ENCODE measurements around the gene LBP. TPM values are rescaled to one million over a fixed set of nuclear protein-coding genes. Genes with fewer than 3 reads are reported as not detected.

Gene LBP
- total RNA-seq, 1 experiment from 2014 or later = 0.15 TPM

DNA sequence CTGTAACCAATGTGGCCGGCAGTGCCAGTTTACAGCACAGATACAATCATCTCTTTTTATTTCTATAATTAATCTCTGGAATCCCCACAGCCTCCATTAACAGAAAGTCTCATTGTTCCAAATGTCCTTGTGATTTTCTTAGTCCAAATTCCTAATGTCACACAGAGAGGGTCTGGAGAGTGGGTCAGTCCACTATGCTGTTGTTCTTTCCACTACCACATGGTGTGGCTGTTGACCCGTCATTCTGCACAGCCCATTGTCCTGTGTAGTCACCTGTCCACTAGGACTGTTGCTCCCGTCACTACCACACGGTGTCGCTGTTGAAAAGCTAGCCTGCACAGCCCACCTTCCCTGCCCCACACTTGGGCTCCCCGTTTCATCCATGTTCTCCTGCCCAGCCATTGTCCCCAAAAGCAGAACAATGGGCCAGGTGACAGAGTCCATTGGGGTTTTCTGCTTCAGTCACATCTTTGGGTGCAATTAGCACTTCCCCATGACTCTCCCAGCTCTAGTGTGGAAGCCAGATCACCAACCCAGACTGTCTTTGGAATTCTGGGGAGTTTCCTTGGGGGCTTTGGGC, 8.6 kb upstream of the LBP start:
- BruUV-seq (replicated peaks) = no TSS peak
- no peaks in the 10 kb centered on the region for H3K79me2 ChIP-seq (ENCODE audit: insufficient read depth, low read length)
- peak; percentile 74 for DNase-seq (ENCODE audit: low read depth, low spot score)
- CTCF ChIA-PET = interaction anchor here (1.7 to 3.2 kb wide), 2 partner anchors 17 to 71 kb away, joined by 4 to 15 read pairs; no protein-coding TSS in a partner anchor
- no peak overlapping the region for H3K9ac ChIP-seq (ENCODE audit: low read length)
- RAD21 ChIA-PET (ENCODE audit: low non-redundant PET in 1 of 2, low total read pairs in 2 of 2, uncharacterized antibody in 2 of 2, unreplicated experiment in 2 of 2) = interaction anchor here in 1 of 2 experiments (0.6 kb wide), 1 partner anchor 71 kb away, joined by 3 read pairs; no protein-coding TSS in a partner anchor
- POLR2A ChIA-PET = no interaction called here
- H3K4me2 ChIP-seq (ENCODE audit: low read length) = no peak overlapping the region
- H3K27ac ChIP-seq (ENCODE audit: low read depth, low read length) = no peak overlapping the region
- no peak overlapping the region for H3K4me3 ChIP-seq (replicated peaks in 1 of 2; ENCODE audit: low read depth in 1 of 2, low read length in 2 of 2)
- H3K4me1 ChIP-seq (ENCODE audit: control insufficient read depth in 1 of 2, insufficient read depth in 2 of 2, low read length in 2 of 2) = no peaks in the 10 kb centered on the region
- H3K27me3 ChIP-seq (ENCODE audit: insufficient read depth, low read length) = no peaks in the 10 kb centered on the region; the same call in 1 of the 2 replicates
- H2AFZ ChIP-seq (ENCODE audit: low read depth, low read length, poor library complexity, severe bottlenecking) = no peak overlapping the region
- intact Hi-C loops (cut with micrococcal nuclease) = loop anchor here (1.0 kb wide), 1 partner anchor 71 kb away; no protein-coding TSS in a partner anchor
- peaks cover 10 to 17% of the 10 kb centered on the region in 2 experiments; a peak in 2 of 4 replicates for H3K9me3 ChIP-seq (ENCODE audit: control insufficient read depth in 1 of 2, insufficient read depth in 1 of 2, low read depth in 1 of 2, low read length in 2 of 2)
- no peaks in the 10 kb centered on the region for H3K36me3 ChIP-seq (ENCODE audit: control insufficient read depth in 1 of 2, insufficient read depth in 2 of 2, low read length in 2 of 2)
- H3K9me2 ChIP-seq (ENCODE audit: insufficient read depth) = no peaks in the 10 kb centered on the region
- TF ChIP-seq, protein P1, sequence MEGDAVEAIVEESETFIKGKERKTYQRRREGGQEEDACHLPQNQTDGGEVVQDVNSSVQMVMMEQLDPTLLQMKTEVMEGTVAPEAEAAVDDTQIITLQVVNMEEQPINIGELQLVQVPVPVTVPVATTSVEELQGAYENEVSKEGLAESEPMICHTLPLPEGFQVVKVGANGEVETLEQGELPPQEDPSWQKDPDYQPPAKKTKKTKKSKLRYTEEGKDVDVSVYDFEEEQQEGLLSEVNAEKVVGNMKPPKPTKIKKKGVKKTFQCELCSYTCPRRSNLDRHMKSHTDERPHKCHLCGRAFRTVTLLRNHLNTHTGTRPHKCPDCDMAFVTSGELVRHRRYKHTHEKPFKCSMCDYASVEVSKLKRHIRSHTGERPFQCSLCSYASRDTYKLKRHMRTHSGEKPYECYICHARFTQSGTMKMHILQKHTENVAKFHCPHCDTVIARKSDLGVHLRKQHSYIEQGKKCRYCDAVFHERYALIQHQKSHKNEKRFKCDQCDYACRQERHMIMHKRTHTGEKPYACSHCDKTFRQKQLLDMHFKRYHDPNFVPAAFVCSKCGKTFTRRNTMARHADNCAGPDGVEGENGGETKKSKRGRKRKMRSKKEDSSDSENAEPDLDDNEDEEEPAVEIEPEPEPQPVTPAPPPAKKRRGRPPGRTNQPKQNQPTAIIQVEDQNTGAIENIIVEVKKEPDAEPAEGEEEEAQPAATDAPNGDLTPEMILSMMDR (IDR thresholded peaks at IDR 0.05 in 2 of 3, conservative IDR thresholded peaks at IDR 0.05 in 1 of 3; ENCODE audit: borderline replicate concordance in 1 of 3, insufficient read depth in 1 of 3, low read depth in 2 of 3, low read length in 2 of 3) = peak; percentile 95 to 96 (median 96)
- TF ChIP-seq CBX3 (IDR thresholded peaks at IDR 0.05; ENCODE audit: low read depth) (peak; percentile 93), RAD21 (IDR thresholded peaks at IDR 0.05; ENCODE audit: low read depth) (peak; percentile 79), ZNF274 (IDR thresholded peaks at IDR 0.05; ENCODE audit: low read depth, low read length) (no peak)
- peak; percentile 99 for ATAC-seq
- no peaks in the 10 kb centered on the region for H4K20me1 ChIP-seq (ENCODE audit: insufficient read depth)

DNA sequence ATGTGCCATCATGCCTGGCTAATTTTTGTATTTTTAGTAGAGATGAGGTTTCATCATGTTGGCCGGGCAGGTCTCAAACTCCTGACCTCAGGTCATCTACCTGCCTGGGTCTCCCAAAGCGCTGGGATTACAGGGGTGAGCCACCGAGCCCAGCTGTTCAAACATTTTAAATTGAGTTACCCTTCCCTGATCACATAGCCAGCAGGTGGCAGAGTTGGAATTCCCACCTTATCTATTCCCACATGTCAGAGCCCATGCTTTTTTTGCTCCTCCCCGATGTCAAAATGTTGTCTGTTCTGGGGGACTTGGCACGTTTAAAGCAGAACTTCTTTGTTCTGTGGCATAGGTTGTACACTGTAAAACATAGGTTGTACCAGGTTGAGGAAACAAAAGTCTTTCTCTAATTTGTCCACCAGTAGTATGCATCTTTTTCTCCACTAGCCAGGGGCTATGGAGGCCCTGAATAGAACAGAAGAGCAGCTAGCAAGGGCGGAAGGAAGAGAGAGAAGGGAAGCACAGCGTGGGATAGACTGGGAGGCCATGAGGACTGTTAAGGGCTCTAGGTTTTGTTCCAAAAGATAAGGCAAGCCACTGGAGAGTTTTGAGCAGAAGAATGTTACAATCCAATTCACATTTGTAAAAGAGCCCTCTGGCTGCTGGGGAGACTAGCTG, 7.3 kb upstream of the LBP start:
- ATAC-seq = no peak
- H2AFZ ChIP-seq (ENCODE audit: low read depth, low read length, poor library complexity, severe bottlenecking) = no peak overlapping the region
- TF ChIP-seq POLR2A (IDR thresholded peaks at IDR 0.05; ENCODE audit: borderline replicate concordance, extremely low read depth, insufficient read depth, insufficient read length) (no peak), YY1 (IDR thresholded peaks at IDR 0.05; ENCODE audit: extremely low read depth, insufficient replicate concordance, low read depth, low read length) (no peak), EZH2phosphoT487 (IDR thresholded peaks at IDR 0.05; ENCODE audit: borderline replicate concordance) (no peak), FOSL1 (IDR thresholded peaks at IDR 0.05; ENCODE audit: low read depth) (no peak), SP1 (IDR thresholded peaks at IDR 0.05; ENCODE audit: low read depth) (no peak), RAD21 (IDR thresholded peaks at IDR 0.05; ENCODE audit: low read depth) (peak; percentile 12; the same call in 1 of the 2 replicates), ELF1 (IDR thresholded peaks at IDR 0.05; ENCODE audit: borderline replicate concordance, low read depth) (no peak)
- TF ChIP-seq, protein P2, sequence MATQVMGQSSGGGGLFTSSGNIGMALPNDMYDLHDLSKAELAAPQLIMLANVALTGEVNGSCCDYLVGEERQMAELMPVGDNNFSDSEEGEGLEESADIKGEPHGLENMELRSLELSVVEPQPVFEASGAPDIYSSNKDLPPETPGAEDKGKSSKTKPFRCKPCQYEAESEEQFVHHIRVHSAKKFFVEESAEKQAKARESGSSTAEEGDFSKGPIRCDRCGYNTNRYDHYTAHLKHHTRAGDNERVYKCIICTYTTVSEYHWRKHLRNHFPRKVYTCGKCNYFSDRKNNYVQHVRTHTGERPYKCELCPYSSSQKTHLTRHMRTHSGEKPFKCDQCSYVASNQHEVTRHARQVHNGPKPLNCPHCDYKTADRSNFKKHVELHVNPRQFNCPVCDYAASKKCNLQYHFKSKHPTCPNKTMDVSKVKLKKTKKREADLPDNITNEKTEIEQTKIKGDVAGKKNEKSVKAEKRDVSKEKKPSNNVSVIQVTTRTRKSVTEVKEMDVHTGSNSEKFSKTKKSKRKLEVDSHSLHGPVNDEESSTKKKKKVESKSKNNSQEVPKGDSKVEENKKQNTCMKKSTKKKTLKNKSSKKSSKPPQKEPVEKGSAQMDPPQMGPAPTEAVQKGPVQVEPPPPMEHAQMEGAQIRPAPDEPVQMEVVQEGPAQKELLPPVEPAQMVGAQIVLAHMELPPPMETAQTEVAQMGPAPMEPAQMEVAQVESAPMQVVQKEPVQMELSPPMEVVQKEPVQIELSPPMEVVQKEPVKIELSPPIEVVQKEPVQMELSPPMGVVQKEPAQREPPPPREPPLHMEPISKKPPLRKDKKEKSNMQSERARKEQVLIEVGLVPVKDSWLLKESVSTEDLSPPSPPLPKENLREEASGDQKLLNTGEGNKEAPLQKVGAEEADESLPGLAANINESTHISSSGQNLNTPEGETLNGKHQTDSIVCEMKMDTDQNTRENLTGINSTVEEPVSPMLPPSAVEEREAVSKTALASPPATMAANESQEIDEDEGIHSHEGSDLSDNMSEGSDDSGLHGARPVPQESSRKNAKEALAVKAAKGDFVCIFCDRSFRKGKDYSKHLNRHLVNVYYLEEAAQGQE (IDR thresholded peaks at IDR 0.05; ENCODE audit: low read depth) = no peak

More for the DNA sequence above, 7.3 kb upstream of the LBP start:
- Histone ChIP-seq H3K9me3 (ENCODE audit: control insufficient read depth in 1 of 2, insufficient read depth in 1 of 2, low read depth in 1 of 2, low read length in 2 of 2) (peaks cover 10 to 17% of the 10 kb centered on the region in 2 experiments; a peak in 2 of 4 replicates), H3K4me3 (replicated peaks in 1 of 2; ENCODE audit: low read depth in 1 of 2, low read length in 2 of 2) (no peak overlapping the region), H3K27ac (ENCODE audit: low read depth, low read length) (no peak overlapping the region), H3K36me3 (ENCODE audit: control insufficient read depth in 1 of 2, insufficient read depth in 2 of 2, low read length in 2 of 2) (no peaks in the 10 kb centered on the region), H3K27me3 (ENCODE audit: insufficient read depth, low read length) (no peaks in the 10 kb centered on the region), H4K20me1 (ENCODE audit: insufficient read depth) (no peaks in the 10 kb centered on the region), H3K9ac (ENCODE audit: low read length) (no peak overlapping the region), H3K4me2 (ENCODE audit: low read length) (no peak overlapping the region), H3K79me2 (ENCODE audit: insufficient read depth, low read length) (no peaks in the 10 kb centered on the region), H3K9me2 (ENCODE audit: insufficient read depth) (no peaks in the 10 kb centered on the region), H3K4me1 (ENCODE audit: control insufficient read depth in 1 of 2, insufficient read depth in 2 of 2, low read length in 2 of 2) (no peaks in the 10 kb centered on the region)
- ChIA-PET RAD21 (ENCODE audit: low non-redundant PET in 1 of 2, low total read pairs in 2 of 2, uncharacterized antibody in 2 of 2, unreplicated experiment in 2 of 2) (interaction anchor here (0.7 to 1.1 kb wide), 2 partner anchors 60 to 70 kb away, joined by 3 read pairs; no protein-coding TSS in a partner anchor), CTCF (interaction anchor here (1.7 to 3.2 kb wide), 2 partner anchors 15 to 70 kb away, joined by 4 to 15 read pairs; no protein-coding TSS in a partner anchor), POLR2A (no interaction called here)
- no TSS peak for BruUV-seq (replicated peaks)
- intact Hi-C loops (cut with micrococcal nuclease) = no loop called here
- no peak for DNase-seq (ENCODE audit: low read depth, low spot score)

Data from HCT116 (cell line).